NCI-H748 (cell line): Measurements from ENCODE around the gene LRRC31.

Experiments used
- DNase-seq: peaks from one replicate; lab custom pipeline; 2025; ENCODE audit not compliant: unreplicated experiment; lab: John Stamatoyannopoulos, UW

The LRRC31 gene

DNA sequence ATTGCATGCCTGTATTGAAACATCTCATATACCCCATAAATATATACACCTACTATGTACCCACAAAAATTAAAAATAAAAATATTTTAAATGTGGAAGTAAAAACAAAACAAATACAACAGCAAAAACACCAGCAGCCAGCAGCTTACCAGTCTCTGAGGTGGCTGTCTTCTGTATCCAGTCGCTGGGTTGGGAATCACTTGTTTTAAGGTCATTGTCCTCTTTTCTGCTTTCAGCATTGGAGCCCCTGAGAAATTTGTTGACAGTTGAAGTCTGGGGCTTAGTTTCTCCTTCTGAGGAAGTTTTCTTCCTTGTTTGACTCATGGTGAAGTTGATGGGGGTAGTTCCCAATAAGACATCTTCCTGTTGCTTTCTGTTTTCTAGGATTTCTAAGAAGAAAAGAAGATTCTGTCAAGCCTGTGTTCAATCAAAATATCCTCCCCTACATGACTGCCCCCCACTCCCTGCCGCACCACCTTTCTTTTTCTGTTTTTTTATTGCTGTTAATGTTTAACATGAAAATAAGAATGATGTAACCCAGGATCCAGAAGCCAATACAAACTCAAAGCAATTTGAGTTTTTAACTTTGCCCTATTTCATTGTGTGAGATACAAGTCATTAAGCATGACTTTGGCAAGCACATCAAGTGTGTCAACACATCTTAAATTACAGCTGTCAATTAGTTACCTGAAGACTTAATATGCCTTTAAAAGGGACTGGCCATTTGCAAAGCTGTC is at the start of gene LRRC31:
Gene LRRC31, minus strand, starts transcription at position 452 of the 737 bp plus-strand sequence. Its CDS starts 128 bp downstream, at position 324.
- peak; percentile 67 for DNase-seq

- DNase-seq: no peak
Measured at GRCh38 chr3:169914321-169914720, 44.6 kb upstream of the LRRC31 start.

DNA sequence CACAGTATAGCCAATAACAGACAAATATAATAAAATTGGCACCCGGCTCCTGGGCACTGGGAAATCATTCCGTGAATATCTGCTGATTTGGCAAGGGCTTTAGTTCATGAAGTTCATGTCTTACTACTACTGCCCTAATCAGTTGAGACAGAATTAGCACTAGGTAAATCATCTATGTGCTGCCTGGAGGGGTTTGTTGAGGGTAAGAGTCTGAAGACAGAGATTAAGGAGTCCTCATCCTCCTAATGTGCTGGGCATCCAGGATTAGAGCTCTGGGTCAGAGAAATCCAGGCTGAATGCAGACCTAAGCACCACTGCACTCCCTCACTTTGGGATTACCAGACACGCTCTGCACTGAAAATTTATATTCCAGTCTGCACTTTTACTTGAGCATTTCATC is 43.6 kb upstream of the LRRC31 start:
- no peak for DNase-seq

DNA sequence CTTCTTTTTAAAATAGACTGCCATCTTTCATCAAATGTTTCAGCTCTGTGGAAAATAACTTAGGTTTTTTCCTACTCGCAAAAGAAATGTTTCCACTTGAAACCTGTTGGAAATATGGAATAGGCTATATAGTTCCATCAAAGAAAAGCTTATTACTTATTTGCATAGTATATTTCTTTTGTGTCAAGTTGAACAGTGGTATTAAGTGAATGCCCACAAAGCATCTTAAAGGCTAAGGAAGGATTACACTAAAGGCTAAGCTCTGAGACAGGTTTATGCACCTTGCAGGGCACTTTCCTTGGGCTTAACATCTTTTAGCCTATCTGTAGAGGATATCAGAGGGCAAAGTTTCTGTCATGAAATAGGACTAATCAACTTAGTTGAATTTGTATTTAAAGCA is 41.5 kb upstream of the LRRC31 start, which contains the start of gene SAMD7:
Gene SAMD7, plus strand, starts transcription at position 301 of the 400 bp plus-strand sequence. CDS start 7,927 bp downstream, outside the sequence.
- no peak for DNase-seq

GRCh38 chr3:169907944-169908343 is 38.2 kb upstream of the LRRC31 start:
- no peak for DNase-seq

GRCh38 chr3:169907476-169907875 is 37.7 kb upstream of the LRRC31 start:
- DNase-seq: no peak

- DNase-seq: no peak
Measured at GRCh38 chr3:169905404-169905803, 35.7 kb upstream of the LRRC31 start.

DNA sequence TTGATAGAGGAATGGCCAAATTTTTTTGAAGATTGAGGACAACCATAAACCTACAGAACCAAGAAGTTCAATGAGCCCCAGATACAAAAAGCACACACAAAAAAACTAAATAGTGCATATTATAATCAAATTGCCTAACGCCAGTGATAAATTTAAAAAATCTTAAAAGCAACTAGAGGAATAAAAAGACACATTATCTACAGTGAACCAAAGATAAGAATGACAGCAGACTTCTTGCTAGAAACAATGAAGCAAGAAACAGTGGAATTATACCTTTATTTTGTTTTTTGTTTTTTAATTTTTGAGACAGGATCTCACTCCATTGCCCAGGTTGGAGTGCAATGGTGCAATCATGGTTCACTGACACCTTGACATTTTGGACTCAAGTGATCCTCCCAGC is 31.7 kb upstream of the LRRC31 start:
- DNase-seq: no peak

DNA sequence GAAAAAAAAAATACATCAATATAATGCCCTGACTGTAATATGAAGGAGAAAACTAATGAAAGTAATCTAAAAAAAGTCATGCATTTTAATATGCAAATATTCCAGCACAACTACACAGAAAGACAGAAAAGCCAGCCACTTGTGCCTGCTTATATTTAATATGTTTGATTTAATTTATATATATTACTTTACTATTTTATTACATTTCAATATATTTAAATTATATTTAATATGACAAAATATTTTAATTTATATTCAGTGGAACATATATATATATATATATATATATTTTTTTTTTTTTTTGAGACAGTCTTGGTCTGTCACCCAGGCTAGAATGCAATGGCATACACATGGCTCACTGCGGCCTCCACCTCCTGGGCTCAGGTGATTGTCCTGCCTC is 27.5 kb upstream of the LRRC31 start:
- no peak for DNase-seq

- DNase-seq: no peak
Measured at GRCh38 chr3:169895072-169895471, 25.3 kb upstream of the LRRC31 start.

GRCh38 chr3:169894110-169894509 is 24.4 kb upstream of the LRRC31 start:
- DNase-seq: no peak

- DNase-seq: no peak
Measured at GRCh38 chr3:169891886-169892285, 22.2 kb upstream of the LRRC31 start.

DNA sequence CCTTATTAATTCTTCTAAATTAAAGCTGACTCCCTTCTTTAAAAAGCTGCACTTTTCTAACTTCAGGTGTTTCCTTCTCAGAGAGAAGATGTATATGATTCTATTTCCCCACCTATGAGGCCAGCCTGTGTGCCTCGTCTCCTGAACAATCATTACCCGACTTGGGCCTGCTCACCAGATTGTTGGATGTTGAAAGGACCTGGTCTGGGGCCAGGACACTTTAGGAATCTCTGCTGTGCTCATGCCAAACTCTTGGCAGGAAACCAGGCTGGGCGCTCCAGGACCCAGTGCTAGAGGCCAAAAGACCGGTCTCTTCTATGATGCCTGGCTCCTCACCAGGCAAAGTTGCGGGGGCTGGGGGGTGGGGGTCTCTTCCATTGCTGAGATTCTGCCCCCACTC is 16.9 kb upstream of the LRRC31 start:
- DNase-seq: no peak

DNA sequence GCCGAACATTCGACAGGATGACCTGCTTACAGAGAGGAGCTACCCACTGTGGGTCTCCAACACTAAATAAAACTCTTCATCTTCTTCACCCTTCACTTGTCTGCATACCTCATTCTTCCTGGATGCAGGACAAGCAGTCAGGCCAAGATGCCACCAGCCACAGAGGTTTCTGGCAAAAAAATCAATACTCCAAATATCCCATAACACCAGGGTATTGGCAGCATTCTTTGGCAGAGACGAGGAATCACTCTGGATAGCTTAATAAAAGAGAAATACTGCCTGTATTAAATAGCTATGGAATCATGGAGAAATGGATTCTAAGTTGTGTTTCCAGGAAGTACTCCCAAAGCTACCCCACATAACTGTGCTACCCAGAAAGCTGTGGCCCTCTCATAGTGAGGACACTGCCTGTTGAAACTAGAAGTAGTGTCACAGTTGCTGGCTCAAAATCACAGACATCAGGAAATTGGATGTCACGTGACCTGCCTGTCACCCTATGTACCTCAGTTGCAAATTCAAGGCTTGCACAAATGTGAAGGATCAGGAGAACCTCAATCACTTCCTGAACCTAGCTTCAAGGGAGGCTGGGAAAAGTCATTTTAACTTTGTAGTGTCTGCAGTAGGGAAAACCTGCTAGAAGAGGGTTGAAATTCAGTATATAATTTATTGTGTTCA is 11.0 kb upstream of the LRRC31 start:
- DNase-seq: no peak

DNA sequence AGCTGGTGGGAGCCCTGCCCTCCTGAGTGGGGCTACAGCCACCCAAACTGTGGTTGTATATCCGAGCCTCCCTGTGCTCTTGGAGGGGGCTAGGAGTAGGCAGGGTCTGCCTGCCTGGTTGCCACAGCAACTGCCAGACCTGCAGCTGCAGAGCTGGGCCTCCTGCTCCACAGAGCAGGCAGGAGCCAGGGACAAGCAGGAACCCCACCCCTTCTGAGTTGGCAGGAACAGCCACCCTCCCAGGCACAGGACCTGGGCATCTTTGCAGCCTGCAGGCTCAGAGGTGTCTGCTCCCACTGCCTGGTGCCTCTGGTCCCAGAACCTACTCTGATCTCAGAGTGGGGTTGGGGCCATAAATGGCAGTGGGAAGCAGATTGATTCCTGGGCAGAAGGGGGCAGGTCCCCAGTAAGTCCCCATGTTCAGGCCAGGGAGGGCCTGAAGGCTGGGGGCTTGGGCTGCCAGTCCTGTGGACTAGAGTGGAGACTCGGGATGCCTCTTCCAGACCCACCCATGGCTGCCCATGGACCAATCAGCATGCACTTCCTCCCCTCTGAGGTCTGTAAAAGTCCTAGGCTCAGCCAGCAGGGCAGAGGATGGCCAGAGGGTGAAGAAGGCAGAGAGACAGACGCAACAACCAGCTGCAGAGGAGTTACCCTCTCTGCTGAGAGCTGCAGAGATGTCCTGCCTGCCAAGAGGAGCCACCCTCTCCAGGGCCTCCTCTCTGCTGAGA is 10.3 kb upstream of the LRRC31 start:
- no peak for DNase-seq

DNA sequence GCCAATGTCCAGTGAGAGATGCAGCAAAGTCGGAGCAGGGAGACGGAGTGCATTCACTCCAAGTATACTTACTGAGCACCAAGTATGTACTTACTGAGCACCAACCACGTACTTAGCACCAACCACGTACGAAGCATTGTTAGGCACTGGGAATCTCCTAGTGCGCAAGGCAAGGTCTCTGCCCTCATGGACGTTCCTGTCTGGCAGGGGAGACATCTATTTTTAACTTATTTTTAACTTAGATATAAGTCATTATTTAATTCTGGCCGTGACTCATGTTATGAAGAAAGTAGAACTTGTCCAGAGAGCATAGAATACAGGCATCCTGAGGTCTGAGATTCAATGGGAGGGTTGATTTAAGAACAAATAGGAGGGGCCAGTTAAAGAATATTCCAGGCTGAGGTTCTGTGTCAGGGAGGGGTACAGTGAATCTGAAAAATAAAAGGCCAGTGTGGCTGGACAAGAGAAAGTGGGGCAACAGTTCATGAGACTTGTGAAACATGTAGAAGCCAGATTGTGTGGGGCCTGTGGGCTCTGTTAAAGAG is 9.3 kb upstream of the LRRC31 start:
- DNase-seq: no peak

DNA sequence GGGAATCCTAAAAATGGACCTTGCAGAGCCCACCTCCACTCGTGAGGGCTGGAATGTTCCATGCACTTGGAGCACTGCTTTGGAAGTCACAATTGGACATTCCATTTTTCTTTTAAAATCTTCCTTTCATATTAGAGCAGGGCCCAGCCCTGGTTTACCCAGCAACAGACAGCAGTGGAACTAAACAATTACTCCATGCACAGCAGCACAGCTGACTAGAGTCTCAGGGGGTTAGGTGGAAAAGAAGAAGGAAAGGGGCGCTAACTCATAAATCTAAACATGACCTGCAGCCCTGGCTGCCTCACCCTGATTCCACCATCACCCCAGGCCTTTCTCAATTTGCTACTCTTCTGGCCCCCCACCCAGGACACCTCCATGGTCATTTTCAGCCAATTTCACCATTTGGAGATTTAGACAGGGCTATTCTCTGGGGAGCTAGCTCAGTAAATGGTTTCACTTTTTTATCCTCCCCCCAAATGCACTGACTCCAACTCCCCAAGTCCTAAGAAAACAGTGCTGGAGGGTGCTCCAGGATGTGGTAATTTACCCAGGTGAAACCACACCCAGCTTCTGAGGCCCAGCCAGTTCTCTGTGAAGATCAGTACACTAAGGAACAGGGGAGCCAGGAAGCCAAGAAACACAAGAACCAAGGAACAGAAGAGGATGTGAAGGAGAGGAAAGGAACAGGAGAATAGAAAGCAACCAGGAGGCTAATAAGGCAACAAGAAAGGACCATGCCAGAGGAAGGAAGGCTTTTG is 1.6 kb upstream of the LRRC31 start:
- DNase-seq: no peak

GRCh38 chr3:169868369-169868768 is 1.4 kb downstream of the LRRC31 start:
- no peak for DNase-seq

DNA sequence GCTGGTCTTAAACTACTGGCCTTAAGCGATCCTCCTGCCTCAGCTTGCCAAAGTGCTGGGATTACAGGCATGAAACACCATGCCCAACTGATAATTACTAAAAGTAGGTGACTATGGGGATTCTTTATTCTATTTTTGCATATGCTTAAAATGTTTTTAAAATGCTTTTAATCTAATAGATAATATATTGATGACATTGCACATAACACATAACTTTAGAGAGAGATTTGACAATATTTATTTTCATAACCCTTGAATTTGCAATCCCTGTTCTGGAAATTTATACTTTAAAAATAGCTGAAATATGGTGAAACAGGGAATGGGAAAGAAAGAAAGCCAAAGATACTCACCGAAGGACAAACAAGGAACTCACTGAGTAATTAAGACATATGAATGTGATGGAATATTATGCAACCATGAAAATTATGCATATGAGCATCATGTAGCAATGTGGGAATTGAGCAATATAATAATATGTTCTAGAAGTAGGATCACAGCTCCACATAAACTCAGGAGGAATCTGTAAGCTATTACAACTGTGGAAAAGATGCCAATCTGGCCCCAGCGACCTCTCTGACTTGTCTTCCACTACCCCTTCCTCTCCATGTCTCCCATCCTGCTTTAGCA is 2.0 kb downstream of the LRRC31 start:
- no peak for DNase-seq

- DNase-seq: no peak
Measured at GRCh38 chr3:169865176-169865767, 4.5 kb downstream of the LRRC31 start.
